ENCODE measurements around the gene COX17. TPM values are rescaled to one million over a fixed set of nuclear protein-coding genes. Genes with fewer than 3 reads are reported as not detected.

The COX17 gene
- total RNA-seq, 1 donor from 2014 or later, result 35.4 TPM

DNA sequence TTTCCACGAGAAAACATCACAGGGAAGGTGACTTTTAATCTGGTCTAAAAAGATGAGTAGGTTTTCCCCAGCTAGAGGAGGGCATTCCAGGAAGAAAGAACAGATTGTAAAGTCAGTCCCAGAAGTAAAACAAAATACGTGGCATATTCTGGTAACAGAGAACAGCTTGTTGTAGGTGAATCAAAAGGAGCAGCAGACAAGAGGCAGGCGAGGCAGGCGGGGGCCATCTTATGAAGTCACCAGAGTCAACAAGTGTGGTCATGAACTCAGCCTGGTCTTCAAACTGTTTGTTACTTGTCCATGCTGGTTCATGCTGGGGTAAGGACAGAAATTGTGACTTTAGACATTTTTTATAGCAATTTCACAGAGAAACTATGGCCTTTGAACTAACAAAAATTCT is 12.8 kb downstream of the COX17 start:
- no peaks in the 10 kb centered on the region for H3K4me1 Mint-ChIP-seq (ENCODE audit: low read depth)
- TF ChIP-seq, protein P1, sequence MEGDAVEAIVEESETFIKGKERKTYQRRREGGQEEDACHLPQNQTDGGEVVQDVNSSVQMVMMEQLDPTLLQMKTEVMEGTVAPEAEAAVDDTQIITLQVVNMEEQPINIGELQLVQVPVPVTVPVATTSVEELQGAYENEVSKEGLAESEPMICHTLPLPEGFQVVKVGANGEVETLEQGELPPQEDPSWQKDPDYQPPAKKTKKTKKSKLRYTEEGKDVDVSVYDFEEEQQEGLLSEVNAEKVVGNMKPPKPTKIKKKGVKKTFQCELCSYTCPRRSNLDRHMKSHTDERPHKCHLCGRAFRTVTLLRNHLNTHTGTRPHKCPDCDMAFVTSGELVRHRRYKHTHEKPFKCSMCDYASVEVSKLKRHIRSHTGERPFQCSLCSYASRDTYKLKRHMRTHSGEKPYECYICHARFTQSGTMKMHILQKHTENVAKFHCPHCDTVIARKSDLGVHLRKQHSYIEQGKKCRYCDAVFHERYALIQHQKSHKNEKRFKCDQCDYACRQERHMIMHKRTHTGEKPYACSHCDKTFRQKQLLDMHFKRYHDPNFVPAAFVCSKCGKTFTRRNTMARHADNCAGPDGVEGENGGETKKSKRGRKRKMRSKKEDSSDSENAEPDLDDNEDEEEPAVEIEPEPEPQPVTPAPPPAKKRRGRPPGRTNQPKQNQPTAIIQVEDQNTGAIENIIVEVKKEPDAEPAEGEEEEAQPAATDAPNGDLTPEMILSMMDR (IDR thresholded peaks at IDR 0.05; ENCODE audit: unreplicated experiment), result no peak
- peaks cover 2% of the 10 kb centered on the region for H3K36me3 Mint-ChIP-seq (ENCODE audit: insufficient read depth)
- DNase-seq (ENCODE audit: low spot score, unreplicated experiment), result no peak
- H3K9me3 Mint-ChIP-seq (ENCODE audit: low read depth), result no peaks in the 10 kb centered on the region
- H3K27ac Mint-ChIP-seq, result no peak overlapping the region
- H3K4me3 Mint-ChIP-seq (ENCODE audit: low read depth), result no peak overlapping the region
- H3K27me3 Mint-ChIP-seq, result no peaks in the 10 kb centered on the region

DNA sequence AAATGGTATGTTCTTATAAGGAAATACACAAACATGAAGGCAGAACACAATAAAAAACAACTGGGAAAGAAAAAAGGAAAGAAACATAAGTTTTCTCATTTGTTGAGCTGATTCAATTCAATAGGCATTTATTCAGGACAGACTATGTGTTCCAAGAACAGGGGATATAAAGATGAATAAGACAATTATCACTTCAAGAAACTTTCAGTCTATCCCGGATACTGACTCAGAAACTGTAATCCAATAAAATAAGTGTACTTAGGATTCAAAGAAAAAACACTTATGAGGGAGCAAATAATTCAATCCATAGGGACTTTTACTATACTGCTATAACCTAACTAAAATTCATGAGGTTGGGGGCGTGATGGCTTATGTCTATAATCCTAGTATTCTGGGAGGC is 13.3 kb downstream of the COX17 start:
- no peaks in the 10 kb centered on the region for H3K27me3 Mint-ChIP-seq
- TF ChIP-seq, protein P1 (IDR thresholded peaks at IDR 0.05; ENCODE audit: unreplicated experiment), result no peak

DNA sequence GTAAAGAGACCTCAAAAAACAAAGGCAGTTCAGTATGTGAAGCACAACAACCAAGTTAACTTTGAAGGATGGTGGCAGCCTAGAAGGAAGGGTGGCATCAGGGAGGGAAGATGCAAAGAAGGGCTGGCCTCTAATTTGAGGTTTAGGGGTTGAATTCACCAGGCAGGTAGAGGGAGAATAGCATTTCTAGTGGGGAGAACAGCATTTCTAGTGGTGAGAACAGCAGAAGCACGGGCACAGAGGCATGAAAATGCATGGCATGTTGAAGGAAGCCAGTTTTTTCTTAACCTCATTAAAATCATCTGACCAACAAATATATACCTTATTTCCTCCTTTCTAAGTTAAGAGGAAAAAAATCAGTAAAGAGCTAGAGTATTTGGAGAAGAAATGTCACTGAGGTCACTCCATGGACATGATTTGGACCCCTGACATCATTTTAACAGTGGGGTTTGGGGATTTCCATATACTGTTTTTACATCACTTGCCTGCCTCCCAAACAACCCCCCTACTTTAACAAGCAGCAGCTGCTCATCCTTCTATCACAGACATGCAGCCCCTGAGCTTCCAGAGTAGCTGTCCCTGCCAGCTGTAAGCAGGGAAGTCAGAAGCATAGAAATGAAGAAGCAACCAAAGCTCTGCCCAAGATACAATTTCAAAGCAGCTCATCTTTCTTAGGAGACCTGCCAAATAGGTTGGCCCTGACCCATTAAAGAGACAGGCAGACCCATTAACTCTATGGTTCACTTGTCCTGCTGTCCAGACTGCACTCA is 14.4 kb downstream of the COX17 start:
- H3K4me3 Mint-ChIP-seq (ENCODE audit: low read depth), result no peak overlapping the region
- peaks cover 2% of the 10 kb centered on the region for H3K36me3 Mint-ChIP-seq (ENCODE audit: insufficient read depth)
- H3K27ac Mint-ChIP-seq, result no peak overlapping the region
- TF ChIP-seq, protein P1 (IDR thresholded peaks at IDR 0.05; ENCODE audit: unreplicated experiment), result no peak
- DNase-seq (ENCODE audit: low spot score, unreplicated experiment), result no peak
- no peaks in the 10 kb centered on the region for H3K9me3 Mint-ChIP-seq (ENCODE audit: low read depth)
- H3K4me1 Mint-ChIP-seq (ENCODE audit: low read depth), result no peaks in the 10 kb centered on the region
- H3K27me3 Mint-ChIP-seq, result no peaks in the 10 kb centered on the region

More for the DNA sequence above, 13.3 kb downstream of the COX17 start:
- H3K36me3 Mint-ChIP-seq (ENCODE audit: insufficient read depth), result peaks cover 2% of the 10 kb centered on the region
- no peak overlapping the region for H3K4me3 Mint-ChIP-seq (ENCODE audit: low read depth)
- H3K9me3 Mint-ChIP-seq (ENCODE audit: low read depth), result no peaks in the 10 kb centered on the region
- H3K4me1 Mint-ChIP-seq (ENCODE audit: low read depth), result no peaks in the 10 kb centered on the region
- no peak for DNase-seq (ENCODE audit: low spot score, unreplicated experiment)
- H3K27ac Mint-ChIP-seq, result no peak overlapping the region

DNA sequence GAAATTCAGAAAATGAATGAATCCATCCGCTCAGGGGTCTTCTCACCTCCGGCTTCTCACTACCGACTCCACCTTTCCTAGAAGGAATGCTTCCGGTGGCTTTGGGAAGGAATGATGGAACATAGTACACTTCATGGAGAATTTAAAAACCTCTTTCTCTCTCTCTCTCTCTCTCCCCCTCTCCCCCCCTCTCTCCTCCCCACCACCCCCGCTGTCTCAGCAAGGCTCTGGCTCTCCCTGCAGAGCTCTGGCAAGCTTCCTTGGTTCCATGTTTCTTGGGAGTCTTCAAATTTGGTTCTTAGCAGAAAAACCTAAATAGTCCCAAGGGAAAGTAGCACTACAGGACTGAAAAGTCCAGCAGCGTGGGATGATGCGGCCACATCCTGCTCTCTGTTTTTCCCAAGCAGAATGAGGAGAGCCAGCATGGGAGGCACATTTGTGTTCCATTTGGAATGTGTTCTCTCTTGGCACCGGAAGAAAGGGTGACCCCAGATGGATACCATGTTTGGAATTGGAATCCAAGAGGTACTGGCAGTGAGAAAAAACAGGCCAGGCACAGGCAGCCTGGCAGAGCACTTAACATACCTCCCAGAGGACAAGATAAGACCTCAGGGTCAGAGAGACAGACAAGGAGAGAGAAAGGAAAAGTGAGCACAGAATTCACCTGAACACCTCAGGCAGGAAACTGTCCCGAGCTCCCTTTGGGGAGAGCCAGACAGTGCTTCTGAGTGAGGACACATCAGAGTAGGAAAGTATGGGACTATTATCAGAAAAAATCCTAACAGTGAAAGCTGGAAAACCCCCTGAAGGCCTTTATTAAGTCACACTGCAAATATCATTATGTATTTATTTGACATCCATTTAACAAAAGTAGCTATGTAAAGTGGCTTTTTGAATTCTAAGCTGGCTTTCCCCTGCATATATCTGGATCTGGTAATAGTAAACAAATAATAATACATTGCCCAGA is 16.4 kb downstream of the COX17 start, which contains the start of gene POPDC2:
TSS of gene POPDC2 (minus strand) at position 116 of the 967 bp plus-strand sequence. CDS start 166 bp downstream, outside the sequence.
- no peak for DNase-seq (ENCODE audit: low spot score, unreplicated experiment)
- Mint-ChIP-seq H3K9me3 (ENCODE audit: low read depth) (no peaks in the 10 kb centered on the region), H3K36me3 (ENCODE audit: insufficient read depth) (no peaks in the 10 kb centered on the region), H3K4me1 (ENCODE audit: low read depth) (no peaks in the 10 kb centered on the region), H3K4me3 (ENCODE audit: low read depth) (no peak within 1 kb of the TSS), H3K27me3 (no peaks in the 10 kb centered on the region), H3K27ac (no peak within 1 kb of the TSS)
- TF ChIP-seq, protein P1 (IDR thresholded peaks at IDR 0.05; ENCODE audit: unreplicated experiment), result no peak

DNA sequence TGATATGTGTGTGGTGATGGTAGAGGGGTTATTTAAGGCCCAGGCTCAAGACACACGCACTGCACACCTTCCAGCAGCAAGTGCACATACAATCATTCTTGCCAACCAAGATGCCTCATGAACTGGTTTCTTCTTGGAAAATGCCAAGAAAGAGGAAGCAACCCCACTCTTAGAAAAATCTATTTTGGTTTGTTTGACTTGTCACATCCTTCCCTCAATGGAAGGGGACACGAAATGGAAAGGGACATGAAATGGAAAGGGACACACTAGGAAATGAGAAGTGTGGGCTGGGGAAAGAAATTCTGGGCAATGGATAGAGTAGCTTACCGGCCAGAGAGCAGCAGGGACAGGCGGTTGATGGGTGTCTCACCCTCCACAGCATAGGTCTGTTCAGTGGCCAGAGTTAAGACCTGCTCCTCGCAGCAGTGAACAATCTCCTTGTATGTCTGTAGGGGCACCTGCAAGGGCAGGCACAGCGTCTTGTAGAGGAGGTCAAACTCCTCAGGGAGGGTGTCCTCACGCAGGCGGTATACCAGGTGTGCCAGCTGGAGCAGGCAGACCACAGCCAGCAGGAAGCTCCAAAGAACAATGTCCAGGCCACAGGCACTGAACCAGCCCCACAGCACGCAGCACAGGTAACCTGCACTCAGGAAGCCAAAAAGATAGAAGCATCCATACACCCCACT is 17.5 kb downstream of the COX17 start:
- no peak for DNase-seq (ENCODE audit: low spot score, unreplicated experiment)
- no peaks in the 10 kb centered on the region for H3K27me3 Mint-ChIP-seq
- H3K9me3 Mint-ChIP-seq (ENCODE audit: low read depth), result no peaks in the 10 kb centered on the region
- H3K27ac Mint-ChIP-seq, result no peak overlapping the region
- H3K36me3 Mint-ChIP-seq (ENCODE audit: insufficient read depth), result no peaks in the 10 kb centered on the region
- H3K4me1 Mint-ChIP-seq (ENCODE audit: low read depth), result no peaks in the 10 kb centered on the region
- H3K4me3 Mint-ChIP-seq (ENCODE audit: low read depth), result no peak overlapping the region
- TF ChIP-seq, protein P1 (IDR thresholded peaks at IDR 0.05; ENCODE audit: unreplicated experiment), result no peak
